Heart left ventricle (tissue), 13 donors: ENCODE data around the gene OSBPL10.

ENCODE experiments used
- CTCF ChIP-seq, 12 donors: fragments of 200-600 bp; sonication (generic) in 4 of 12; IDR thresholded peaks; one replicate each; pipeline versions ENCODE4 v1.5.0 to v1.8.0; 2018 to 2022; ENCODE audit warnings: antibody characterized with exemption in 12 of 12, mild to moderate bottlenecking in 5 of 12
- POLR2A ChIP-seq, 2 donors: fragments of 450-650 bp; IDR thresholded peaks; one replicate each; pipeline ENCODE4 v1.6.1; 2017; ENCODE audit warnings: antibody characterized with exemption in 2 of 2, mild to moderate bottlenecking in 2 of 2, moderate library complexity in 2 of 2
- donor health status: ischemic (EF 13 %, LVEDD 7.1; RV severe dilation, severe dysfunction).
- donor health status: DM: no; HTN: yes; CAD: no.
- donor health status: DM: no; HTN: no; CAD: no.
- donor health status: ischemic (EF 25% LVEDD 6.9; RV normal size, moderate dysfunction).
- donor health status: ischemic (EF 25% LVEDD 5.7; RV mildly dilated, moderate dysfunction).
- donor health status: ischemic (EF 35%, LVEDD 5.7; RV mildly dilated, moderate dysfunction).
- donor health status: nonischemic (EF 11% LVEDD 7.7; RV severe dilation, severe dysfunction).
- donor health status: DM: yes; HTN: yes; CAD: no.
- donor health status: PGD.
- donor health status: ischemic (EF 29% LVEDD 5.4; RV normal size, mild dysfunction).
- donor health status: nonischemic (EF 23%, LVEDD 6.1; RV moderate dilation, normal function).

DNA sequence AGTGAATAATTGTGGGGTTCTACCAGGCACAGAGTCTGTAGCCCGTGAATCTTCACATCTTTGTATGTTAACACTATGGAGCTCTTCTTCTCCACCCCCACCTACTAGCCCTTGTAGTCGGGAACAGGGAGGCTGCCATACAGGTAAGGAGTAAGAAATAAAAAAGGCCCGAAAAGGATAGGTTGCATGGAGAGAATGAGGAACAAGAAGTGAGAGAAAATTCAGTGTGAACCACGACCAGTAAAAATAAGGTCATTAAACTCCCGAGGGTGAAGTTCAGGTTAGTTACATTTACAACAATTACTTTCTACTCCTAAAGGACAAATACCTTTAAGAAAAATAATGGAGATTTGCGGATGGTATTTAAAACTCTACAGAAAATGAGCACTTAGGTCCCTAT is 53.3 kb downstream of the OSBPL10 start:
- TF ChIP-seq CTCF (IDR thresholded peaks at IDR 0.05), result no peak
- no peak for TF ChIP-seq POLR2A (IDR thresholded peaks at IDR 0.05)
